Renal pelvis (tissue), 4 donors: ENCODE results near the gene DPP4. TPM values are rescaled to one million over a fixed set of nuclear protein-coding genes. Genes with fewer than 3 reads are reported as not detected.
"Not testable (repeated sequence)": the region's sequence is repeated elsewhere in the genome, so short reads cannot be mapped to it uniquely, and the experiment has no call there.

ENCODE experiments used
- DNase-seq: peaks from one replicate; pipeline ENCODE4 v3.0.0-alpha.2; 2013
- polyA plus RNA-seq, 3 donors: library from polyadenylated mRNA; unstranded; fragments of 120-200 nt; gene quantifications; one replicate each; pipeline ENCODE4 v1.2.1, GENCODE V29; 2013; ENCODE audit not compliant: insufficient read length in 3 of 3

Gene DPP4
- polyA plus RNA-seq, 3 donors = 106 to 147 (median 121) TPM

- no peak for DNase-seq
Observed at GRCh38 chr2:161995553-161996016, 78.4 kb downstream of the DPP4 start.

DNA sequence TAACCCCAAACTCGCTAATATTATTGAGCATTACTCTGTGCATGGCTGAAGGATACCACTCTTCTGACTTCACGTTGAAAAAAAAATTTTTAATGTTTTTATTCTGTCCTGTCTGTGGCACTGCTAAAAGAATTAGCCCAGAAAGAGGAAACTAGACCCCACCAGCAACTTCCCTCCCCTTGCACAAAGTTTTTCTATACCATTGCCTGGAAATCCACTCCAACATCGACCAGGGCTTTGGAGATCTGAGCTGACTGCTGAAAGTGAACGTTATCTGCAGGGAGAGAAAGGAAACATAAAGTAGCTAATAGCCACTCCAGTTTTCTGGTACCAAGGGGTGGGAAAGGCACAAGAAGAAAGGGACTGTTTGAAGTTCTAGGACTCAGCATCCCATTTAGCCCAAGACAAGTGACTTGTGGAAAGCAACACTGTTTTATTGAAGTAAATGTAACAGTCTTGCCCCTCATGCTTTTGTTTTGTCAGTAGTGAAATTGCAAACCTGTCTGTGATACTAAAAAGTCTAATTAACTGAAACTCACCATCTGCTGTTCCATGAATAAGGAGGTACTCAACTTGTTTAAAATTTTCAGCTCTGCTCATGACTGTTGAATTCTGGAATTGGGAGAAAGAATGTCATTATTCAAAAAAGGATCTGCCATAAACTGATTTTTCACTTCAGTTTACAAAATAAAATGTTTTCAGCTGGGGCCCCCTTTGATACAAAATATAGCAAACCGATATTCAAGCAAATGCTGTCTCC, 79.1 kb downstream of the DPP4 start:
- no peak for DNase-seq

DNA sequence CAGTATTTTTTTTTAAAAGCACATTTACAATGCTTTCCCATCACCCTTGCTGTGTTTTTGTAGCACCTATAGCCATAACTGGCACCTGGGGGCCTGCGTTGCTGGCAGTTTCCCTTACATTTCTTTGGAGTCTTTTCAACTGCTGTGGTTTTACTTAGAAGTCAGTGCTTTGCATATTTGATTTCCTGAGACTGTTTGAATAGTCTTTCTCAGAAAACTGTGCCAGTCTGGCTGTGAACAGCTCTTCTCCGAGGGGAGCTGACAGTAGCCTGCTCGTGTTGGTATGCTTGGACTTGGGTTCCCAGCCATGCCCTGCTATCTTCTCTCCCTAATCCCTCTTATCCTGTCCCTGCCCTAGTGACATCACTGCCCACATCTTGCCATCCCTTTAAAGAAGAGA, 81.5 kb downstream of the DPP4 start:
- DNase-seq = no peak

DNA sequence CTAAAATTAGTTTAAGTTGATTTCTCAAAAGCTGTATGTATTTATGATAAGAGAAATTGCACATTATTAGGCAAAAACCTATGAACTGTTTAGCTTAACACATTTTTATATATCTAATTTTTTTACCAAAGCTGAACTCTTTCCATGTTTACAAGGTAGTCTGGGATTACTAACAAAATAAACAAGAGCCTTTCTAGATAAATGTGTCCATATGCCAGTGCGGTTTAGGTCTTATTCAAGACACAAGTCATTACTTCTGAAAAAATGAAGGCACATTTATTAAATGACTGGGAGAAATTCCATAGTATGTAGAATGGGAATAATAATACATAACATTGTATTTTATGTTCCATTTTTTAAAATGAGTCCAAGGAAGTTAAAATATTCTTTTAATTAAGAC, 82.0 kb downstream of the DPP4 start:
- no peak for DNase-seq

DNA sequence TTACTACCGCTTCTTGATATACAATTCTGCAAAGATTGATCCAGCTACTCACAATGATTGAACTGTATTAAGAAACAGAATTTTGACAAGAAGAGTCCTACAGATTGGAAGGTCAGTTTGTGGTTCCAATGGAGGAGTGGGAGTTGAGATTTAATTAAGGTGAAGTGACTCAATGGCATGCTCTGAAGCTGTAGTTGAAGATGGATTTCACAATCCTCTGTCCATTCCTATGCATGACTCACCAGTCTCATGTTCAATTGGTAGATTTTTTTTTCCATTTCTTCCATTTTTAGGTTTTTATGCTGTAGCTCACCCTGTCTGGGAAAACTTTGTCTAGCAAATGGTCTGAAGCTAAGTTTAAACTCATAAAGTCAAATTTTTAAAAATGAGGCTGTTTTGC, 83.3 kb downstream of the DPP4 start:
- no peak for DNase-seq

GRCh38 chr2:161990036-161990435, 84.0 kb downstream of the DPP4 start:
- DNase-seq = no peak

GRCh38 chr2:161988589-161988988, 85.4 kb downstream of the DPP4 start:
- no peak for DNase-seq

DNA sequence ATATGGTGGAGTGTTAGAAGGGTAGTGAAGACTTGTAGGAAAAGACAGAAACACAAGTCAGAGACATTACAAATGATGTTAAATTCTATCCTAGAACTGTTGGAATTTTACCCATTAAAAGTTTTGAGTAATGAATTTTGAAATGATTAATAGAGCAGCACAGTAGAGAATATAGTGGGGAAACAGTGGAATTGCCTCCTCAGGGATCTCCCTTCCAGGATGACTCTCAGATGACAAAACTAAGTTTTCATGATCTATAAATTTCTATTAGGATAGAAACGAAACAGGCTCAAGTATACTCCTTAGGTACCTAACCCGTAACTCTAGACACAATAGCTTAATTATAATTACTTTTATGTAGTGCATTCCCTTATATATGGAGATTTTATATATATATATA, 86.7 kb downstream of the DPP4 start:
- DNase-seq = no peak

DNA sequence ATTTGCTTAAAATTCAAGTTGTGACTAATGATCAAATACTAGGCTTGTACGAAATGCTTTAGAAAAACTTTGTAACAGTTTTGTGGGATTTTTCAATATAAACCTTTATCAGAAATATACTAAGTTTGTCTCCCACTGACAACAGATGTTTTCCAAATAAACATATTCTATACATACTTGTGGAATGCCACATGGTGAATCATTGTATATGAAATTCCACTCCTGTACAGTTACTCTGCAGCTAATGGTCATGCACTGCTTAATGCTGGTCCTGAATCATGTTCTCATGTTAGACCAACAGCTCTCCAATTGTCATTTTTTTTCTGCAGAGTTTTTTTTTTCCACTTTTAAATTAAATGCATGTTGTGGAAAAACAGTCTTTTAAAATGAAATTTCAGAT, 90.1 kb downstream of the DPP4 start:
- no peak for DNase-seq

GRCh38 chr2:161983331-161983651, 90.7 kb downstream of the DPP4 start:
- no peak for DNase-seq

- no peak for DNase-seq
Observed at GRCh38 chr2:161982548-161983330, 91.3 kb downstream of the DPP4 start.

- no peak for DNase-seq
Observed at GRCh38 chr2:161981679-161982250, 92.2 kb downstream of the DPP4 start.

DNA sequence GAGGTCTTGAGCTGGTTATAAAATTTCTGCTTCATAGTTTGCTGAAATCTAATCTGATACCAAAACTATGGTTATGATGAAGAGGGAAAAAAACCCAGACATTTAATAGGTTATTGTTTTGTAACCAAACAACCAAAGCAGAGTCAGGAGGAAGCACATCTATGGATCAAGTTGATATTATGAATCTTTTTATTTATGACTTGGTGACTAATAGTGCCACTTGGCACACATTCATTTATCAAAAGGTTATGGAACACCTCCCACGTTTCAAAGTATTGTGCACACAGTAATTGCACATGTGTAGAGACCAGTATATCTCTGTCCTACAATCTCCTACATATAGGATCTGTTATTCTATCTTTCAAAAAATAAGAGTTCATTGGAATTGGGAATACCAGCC, 93.0 kb downstream of the DPP4 start:
- DNase-seq = no peak

GRCh38 chr2:161979490-161979889, 94.5 kb downstream of the DPP4 start:
- no peak for DNase-seq

DNA sequence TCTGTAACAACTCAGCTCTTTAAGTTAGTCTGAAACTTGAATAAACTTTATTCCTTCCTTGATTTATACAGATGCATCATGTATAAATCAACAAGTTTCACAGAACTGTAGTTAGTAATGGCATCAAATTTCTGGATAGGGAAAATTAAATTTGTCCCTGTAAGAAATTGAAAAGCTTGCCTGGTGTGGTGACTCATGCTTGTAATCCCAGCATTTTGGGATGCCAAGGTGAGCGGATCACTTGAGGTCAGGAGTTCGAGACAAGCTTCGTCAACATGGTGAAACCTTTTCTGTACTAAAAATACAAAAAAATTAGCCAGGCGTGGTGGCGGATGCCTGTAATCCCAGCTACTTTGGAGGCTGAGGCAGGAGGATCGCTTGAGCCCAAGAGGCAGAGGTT, 96.1 kb downstream of the DPP4 start:
- not testable (repeated sequence) for DNase-seq

DNA sequence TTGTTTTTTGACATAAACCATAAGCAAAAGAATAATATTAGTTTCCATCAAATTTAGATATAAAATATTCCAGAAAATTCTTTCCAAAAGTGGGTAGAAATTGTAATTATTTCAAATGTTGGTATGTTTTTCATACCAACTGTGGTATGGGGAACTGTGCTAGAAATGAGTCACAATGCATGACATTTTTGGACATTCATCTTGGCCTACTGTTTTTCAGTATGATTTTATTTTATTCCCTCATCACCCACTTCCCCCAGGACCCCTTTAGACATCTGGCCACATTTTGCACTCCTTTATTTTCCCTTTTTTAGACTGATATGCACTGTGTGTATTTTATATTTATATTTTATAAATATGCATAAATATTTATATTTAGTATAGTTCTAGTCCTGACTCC, 97.1 kb downstream of the DPP4 start:
- DNase-seq = no peak

DNA sequence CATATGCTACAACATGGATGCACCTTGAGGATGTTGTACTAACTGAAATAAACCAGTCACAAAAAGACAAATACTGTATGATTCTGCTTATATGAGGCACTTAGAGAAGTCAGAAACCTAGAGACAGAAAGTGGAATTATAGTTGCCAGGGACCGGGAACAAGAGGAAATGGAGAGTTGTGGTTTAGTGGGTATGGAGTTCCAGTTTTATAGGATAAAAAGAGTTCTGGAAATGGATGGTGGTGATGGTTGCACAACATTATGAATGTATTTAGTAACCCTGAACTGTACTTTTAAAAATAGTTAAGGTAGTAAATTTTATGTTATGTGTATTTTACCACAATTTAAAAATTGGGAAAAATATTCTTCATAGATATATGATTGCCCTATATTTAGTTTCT, 97.7 kb downstream of the DPP4 start:
- no peak for DNase-seq

DNA sequence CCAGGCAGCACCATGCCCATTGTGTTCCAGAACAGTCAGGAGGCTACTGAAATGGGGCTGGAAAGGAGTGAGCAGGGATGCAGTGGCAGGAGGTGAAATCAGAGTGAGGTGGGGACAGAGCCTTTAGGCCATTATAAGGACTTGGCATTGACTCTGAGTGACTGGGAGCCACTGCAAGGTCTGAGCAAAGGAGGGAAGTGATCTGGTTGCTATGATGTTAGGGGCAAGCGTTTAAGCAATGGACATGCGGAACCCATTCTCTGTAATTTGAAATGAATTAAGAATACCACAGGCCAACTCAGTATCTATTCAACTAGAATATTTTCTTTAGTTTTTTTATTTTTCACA, 98.2 kb downstream of the DPP4 start:
- DNase-seq = no peak

GRCh38 chr2:161975062-161975812, 98.8 kb downstream of the DPP4 start:
- DNase-seq = no peak

- DNase-seq = no peak
Observed at GRCh38 chr2:161974461-161974860, 99.6 kb downstream of the DPP4 start.

GRCh38 chr2:161972866-161973265, 101.1 kb downstream of the DPP4 start:
- no peak for DNase-seq

DNA sequence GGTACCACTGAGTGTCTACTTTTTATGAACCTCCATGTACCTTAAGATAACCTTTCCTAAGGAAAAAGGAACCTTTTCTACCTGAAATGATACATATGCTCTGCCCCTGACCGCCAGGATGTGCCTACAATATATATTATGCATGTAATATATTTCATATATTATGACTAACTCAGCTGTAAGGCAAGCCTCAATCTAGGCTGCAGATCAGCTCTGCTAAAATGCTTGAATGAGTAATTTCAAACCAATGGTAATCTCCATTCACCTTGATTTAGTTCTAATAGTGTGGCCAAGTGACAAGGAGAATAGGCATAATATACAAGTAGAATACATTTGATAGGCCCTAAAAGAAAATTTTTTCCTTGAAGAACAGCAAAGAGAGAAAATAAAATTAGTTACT, 101.8 kb downstream of the DPP4 start:
- DNase-seq = no peak

GRCh38 chr2:161971551-161971950, 102.5 kb downstream of the DPP4 start:
- DNase-seq = no peak
